HCT116 (cell line): Measurements from ENCODE around the gene CACNA1A.

Source experiments
- CEBPB ChIP-seq: IDR thresholded peaks from 2 replicates; pipeline ENCODE4 v1.6.1; 2012; ENCODE audit warnings: low read depth
- EZH2 ChIP-seq: fragments of 200-600 bp; sonication (generic); IDR thresholded peaks from 2 replicates; pipeline ENCODE4 v1.6.1; 2017; ENCODE audit warnings: antibody characterized with exemption, mixed run types
- JUND ChIP-seq: IDR thresholded peaks from 2 replicates; pipeline ENCODE4 v1.6.1; 2012
- POLR2A ChIP-seq: IDR thresholded peaks from 2 replicates; pipeline ENCODE4 v1.7.0; 2011; ENCODE audit warnings: borderline replicate concordance; ENCODE audit not compliant: insufficient read depth, insufficient read length; ENCODE audit errors: extremely low read depth
- POLR2AphosphoS5 ChIP-seq: IDR thresholded peaks from 2 replicates; pipeline ENCODE4 v1.6.1; 2011; ENCODE audit warnings: mild to moderate bottlenecking, low read depth, low read length, moderate library complexity
- SP1 ChIP-seq: IDR thresholded peaks from 2 replicates; pipeline ENCODE4 v1.6.1; 2012; ENCODE audit warnings: low read depth
- YY1 ChIP-seq: IDR thresholded peaks from 2 replicates; pipeline ENCODE4 v1.6.1; 2011; ENCODE audit warnings: low read length, low read depth, moderate library complexity, mild to moderate bottlenecking; ENCODE audit not compliant: insufficient replicate concordance; ENCODE audit errors: extremely low read depth
- TF ChIP-seq, protein P1 (sequence below), 3 experiments: fragments of 200-600 bp in 1 of 3; sonication (generic) in 1 of 3; IDR thresholded peaks in 2 of 3; conservative IDR thresholded peaks in 1 of 3; 2 replicates each; pipeline ENCODE4 v1.5.1; 2012 to 2017; ENCODE audit warnings: low read depth in 2 of 3, low read length in 2 of 3, antibody characterized with exemption in 1 of 3, borderline replicate concordance in 1 of 3, control low read depth in 1 of 3, mild to moderate bottlenecking in 1 of 3, mixed read lengths in 1 of 3, mixed run types in 1 of 3, moderate library complexity in 1 of 3; ENCODE audit not compliant: insufficient read depth in 1 of 3
- TF ChIP-seq, protein P2 (sequence below): IDR thresholded peaks from 2 replicates; pipeline ENCODE4 v1.6.1; 2012; ENCODE audit warnings: low read depth
- TF ChIP-seq, protein P3 (sequence below): IDR thresholded peaks from 2 replicates; pipeline ENCODE4 v1.6.1; 2012

DNA sequence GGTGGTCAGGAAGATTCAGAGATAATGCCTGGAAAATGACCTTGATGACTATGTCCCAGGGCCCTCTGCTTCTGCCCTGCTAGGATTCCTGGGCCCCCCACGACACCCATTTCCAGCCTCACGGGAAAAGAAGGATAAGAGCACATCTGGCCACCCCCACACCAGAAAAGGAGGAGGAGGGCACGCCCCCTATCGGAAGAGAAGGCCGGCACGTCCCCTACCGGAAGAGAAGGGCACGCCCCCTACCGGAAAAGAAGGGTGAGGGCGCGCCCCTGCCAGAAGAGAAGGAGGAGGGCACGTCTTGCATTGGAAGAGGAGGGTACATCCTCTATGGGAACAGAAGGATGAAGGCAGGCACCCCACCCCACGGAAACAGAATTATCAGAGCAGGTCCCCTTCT is 271.8 kb downstream of the CACNA1A start:
- TF ChIP-seq, protein P1, sequence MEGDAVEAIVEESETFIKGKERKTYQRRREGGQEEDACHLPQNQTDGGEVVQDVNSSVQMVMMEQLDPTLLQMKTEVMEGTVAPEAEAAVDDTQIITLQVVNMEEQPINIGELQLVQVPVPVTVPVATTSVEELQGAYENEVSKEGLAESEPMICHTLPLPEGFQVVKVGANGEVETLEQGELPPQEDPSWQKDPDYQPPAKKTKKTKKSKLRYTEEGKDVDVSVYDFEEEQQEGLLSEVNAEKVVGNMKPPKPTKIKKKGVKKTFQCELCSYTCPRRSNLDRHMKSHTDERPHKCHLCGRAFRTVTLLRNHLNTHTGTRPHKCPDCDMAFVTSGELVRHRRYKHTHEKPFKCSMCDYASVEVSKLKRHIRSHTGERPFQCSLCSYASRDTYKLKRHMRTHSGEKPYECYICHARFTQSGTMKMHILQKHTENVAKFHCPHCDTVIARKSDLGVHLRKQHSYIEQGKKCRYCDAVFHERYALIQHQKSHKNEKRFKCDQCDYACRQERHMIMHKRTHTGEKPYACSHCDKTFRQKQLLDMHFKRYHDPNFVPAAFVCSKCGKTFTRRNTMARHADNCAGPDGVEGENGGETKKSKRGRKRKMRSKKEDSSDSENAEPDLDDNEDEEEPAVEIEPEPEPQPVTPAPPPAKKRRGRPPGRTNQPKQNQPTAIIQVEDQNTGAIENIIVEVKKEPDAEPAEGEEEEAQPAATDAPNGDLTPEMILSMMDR (IDR thresholded peaks at IDR 0.05 in 2 of 3, conservative IDR thresholded peaks at IDR 0.05 in 1 of 3; ENCODE audit: borderline replicate concordance in 1 of 3, insufficient read depth in 1 of 3, low read depth in 2 of 3, low read length in 2 of 3): peak; percentile 94 to 99 (median 94)
- no peak for TF ChIP-seq EZH2
- TF ChIP-seq JUND: no peak
- TF ChIP-seq, protein P2, sequence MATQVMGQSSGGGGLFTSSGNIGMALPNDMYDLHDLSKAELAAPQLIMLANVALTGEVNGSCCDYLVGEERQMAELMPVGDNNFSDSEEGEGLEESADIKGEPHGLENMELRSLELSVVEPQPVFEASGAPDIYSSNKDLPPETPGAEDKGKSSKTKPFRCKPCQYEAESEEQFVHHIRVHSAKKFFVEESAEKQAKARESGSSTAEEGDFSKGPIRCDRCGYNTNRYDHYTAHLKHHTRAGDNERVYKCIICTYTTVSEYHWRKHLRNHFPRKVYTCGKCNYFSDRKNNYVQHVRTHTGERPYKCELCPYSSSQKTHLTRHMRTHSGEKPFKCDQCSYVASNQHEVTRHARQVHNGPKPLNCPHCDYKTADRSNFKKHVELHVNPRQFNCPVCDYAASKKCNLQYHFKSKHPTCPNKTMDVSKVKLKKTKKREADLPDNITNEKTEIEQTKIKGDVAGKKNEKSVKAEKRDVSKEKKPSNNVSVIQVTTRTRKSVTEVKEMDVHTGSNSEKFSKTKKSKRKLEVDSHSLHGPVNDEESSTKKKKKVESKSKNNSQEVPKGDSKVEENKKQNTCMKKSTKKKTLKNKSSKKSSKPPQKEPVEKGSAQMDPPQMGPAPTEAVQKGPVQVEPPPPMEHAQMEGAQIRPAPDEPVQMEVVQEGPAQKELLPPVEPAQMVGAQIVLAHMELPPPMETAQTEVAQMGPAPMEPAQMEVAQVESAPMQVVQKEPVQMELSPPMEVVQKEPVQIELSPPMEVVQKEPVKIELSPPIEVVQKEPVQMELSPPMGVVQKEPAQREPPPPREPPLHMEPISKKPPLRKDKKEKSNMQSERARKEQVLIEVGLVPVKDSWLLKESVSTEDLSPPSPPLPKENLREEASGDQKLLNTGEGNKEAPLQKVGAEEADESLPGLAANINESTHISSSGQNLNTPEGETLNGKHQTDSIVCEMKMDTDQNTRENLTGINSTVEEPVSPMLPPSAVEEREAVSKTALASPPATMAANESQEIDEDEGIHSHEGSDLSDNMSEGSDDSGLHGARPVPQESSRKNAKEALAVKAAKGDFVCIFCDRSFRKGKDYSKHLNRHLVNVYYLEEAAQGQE: no peak
- TF ChIP-seq CEBPB: no peak
- TF ChIP-seq POLR2AphosphoS5: peak; percentile 40; the same call in 1 of the 2 replicates
- TF ChIP-seq YY1: peak; percentile 51
- TF ChIP-seq POLR2A: no peak
- peak; percentile 18; the same call in 1 of the 2 replicates for TF ChIP-seq SP1
- TF ChIP-seq, protein P3, sequence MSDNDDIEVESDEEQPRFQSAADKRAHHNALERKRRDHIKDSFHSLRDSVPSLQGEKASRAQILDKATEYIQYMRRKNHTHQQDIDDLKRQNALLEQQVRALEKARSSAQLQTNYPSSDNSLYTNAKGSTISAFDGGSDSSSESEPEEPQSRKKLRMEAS: no peak; the same call in 1 of the 2 replicates
